GM10266 (cell line): Measurements from ENCODE around the gene MT3.

Experiments
- DNase-seq: peaks from one replicate; pipeline ENCODE4 v3.0.0; 2012; ENCODE audit errors: extremely low spot score
- CTCF ChIP-seq: IDR thresholded peaks from 2 replicates; pipeline ENCODE4 v1.5.1; 2012; ENCODE audit warnings: mild to moderate bottlenecking, low read depth; ENCODE audit not compliant: control insufficient read depth, insufficient read depth; ENCODE audit errors: missing control alignments

The MT3 gene

GRCh38 chr16:56610017-56610608 is 20.8 kb downstream of the MT3 start:
- TF ChIP-seq CTCF, result peak; percentile 5
- peak; percentile 50 for DNase-seq

GRCh38 chr16:56610609-56611111 is 21.3 kb downstream of the MT3 start:
- no peak for DNase-seq
- no peak for TF ChIP-seq CTCF

- no peak for DNase-seq
- TF ChIP-seq CTCF, result no peak
Observed at GRCh38 chr16:56611281-56611833, 22.0 kb downstream of the MT3 start.

- no peak for DNase-seq
- no peak for TF ChIP-seq CTCF
Observed at GRCh38 chr16:56613706-56614105, 24.4 kb downstream of the MT3 start.

- DNase-seq, result no peak
- no peak for TF ChIP-seq CTCF
Observed at GRCh38 chr16:56614549-56614991, 25.2 kb downstream of the MT3 start.

- TF ChIP-seq CTCF, result no peak
- DNase-seq, result no peak
Observed at GRCh38 chr16:56615353-56615752, 26.0 kb downstream of the MT3 start.

- no peak for TF ChIP-seq CTCF
- no peak for DNase-seq
Observed at GRCh38 chr16:56616608-56617211, 27.4 kb downstream of the MT3 start.
